ENCODE data around the gene INTS2.
"Not testable (repeated sequence)": the region's sequence is repeated elsewhere in the genome, so short reads cannot be mapped to it uniquely, and the experiment has no call there.

INTS2 gene

GRCh38 chr17:61895391-61895790 is 32.4 kb downstream of the INTS2 start:
- no peak for DNase-seq

DNA sequence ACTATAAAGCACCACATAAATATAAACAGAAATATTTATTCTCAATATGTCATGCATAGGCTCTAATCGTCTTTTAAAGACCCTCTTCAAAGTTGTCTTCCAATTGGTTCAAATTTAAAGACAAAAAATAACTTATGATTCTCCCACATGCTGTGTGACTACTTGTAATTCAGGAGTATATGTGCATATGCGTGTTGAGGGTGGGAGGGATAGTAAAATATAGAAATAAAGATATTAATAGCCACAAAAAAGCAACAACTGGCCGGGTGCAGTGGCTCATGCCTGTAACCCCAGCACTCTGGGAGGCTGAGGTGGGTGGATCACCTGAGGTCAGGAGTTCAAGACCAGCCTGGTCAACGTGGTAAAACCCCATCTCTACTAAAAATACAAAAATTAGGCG is 33.5 kb downstream of the INTS2 start:
- not testable (repeated sequence) for DNase-seq

GRCh38 chr17:61887733-61888132 is 40.0 kb downstream of the INTS2 start:
- not testable (repeated sequence) for DNase-seq

DNA sequence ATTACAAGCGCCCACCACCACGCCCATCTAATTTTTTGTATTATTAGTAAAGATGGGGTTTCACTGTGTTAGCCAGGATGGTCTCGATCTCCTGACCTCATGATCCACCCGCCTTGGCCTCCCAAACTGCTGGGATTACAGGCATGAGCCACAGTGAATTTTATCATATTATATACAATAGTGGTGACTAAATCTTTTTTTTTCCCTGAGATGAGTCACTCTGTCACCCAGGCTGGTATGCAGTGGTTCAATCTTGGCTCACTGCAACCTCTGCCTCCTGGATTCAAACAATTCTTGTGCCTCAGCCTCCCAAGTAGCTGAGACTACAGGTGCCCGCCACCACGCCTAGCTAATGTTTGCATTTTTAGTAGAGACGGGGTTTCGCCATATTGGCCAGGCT is 41.9 kb downstream of the INTS2 start:
- not testable (repeated sequence) for DNase-seq

DNA sequence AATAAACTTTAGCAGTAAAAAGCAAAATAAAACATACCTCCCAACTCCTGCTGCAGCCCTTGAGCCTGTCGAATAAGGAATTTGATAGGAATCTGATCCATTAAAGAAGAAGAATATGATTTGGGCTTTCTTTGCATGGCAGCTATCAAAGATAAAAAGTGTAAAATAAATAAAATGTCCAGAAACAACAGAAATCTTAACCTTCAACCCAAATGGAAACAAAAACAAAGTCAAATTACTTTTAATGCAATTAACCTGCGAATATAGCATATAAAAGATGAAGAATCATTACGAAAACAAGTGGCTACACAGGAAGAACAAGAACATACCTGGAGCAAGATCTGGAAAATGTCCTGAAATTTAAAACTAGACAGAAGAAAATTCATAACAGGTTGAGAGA is 42.9 kb downstream of the INTS2 start:
- DNase-seq: no peak

DNA sequence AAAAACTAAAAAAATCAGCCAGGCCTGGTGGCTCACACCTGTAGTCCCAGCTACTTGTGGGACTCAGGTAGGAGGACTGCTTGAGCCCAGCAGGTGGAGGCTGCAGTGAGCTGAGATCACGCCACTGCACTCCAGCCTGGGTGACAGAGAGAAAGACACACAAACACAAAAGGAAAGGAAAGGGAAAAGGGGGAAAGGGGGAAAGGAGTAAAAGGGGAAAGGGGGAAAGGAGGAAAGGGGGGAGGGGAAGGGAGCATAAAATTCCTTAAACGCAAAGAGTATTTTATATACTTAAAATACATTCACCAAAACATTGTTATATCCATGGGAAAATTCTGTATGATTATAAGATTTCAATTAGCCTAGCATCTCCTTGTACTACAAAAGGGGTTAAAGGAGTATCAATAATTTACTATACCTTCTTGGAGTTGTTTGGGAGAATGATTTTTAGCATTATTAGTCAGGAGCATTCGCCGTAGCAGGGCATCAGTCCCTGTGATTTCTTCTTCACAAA is 47.1 kb downstream of the INTS2 start:
- DNase-seq: no peak

- DNase-seq: no peak
Measured at GRCh38 chr17:61878984-61879612, 48.7 kb downstream of the INTS2 start.

DNA sequence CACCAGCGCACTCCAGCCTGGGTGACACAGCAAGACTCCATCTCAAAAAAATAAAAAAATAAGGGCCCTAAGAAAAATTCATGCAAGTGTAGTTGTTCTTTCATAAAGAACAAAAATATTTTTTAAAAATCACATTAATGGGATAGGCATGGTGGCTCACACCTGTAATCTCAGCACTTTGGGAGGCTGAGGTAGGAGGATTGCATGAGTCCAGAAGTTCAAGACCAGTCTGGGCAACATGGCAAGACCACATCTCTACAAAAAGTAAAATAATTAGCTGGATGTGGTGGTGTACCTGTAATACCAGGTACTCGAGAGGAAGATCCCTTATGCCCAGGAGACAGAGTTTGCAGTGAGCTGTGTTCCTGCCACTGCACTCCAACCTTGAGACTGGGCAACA is 49.3 kb downstream of the INTS2 start:
- no peak for DNase-seq

DNA sequence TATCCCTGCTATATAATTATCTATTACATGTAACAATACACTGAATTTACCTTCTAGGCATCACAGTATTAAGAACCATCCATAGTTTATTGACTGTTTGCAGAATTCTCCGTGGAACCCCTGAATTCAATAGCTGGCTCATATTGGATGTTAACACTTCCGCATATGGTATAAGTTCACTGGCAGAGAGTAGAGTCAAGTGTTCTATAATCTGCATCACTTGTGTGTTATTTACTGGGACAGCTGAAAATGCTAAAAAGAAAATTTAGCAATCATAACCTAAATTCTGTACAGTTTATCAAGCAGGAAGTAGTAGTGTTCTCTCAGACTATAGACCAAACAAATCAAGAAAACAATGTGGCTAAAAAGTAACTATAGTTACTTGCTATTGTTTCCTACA is 49.9 kb downstream of the INTS2 start:
- no peak for DNase-seq

- no peak for DNase-seq
Measured at GRCh38 chr17:61875804-61876203, 52.0 kb downstream of the INTS2 start.

GRCh38 chr17:61875285-61875684 is 52.5 kb downstream of the INTS2 start:
- DNase-seq: no peak

DNA sequence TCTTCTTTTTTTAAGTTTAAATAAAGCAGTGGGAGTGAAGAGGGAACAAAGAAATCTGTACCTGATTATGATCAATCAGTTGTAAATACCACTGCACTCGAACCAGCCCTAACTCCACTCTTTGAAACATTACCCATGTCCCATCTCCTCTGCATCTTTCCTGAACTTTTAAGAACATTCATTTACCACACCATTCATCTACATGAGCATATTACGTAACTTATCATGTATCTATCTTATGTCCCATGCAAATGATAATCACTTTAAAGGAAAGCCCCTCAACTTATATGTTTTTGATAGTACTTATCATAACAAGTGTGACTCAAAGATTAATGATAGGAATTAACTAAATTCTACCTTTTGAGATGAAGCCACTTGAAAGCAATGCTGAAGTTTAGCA is 53.7 kb downstream of the INTS2 start:
- no peak for DNase-seq

DNA sequence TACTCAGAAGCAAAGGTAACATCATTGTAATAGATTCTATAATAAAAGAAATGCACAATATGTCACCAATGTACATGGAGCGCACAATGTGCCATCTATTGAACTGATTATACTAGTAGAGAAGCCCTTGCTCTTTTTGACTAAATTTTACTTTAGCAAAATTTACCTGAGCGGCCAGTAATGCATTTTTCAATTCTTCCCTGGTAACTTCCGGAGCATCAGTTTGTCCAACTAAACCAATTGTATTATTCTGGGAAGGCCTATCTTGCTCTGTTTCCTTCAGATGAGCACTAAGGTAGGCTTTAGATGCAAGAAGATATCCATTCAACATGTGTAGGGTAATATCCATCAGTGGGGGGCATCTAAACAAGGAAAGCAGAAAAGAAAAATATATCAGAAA is 55.7 kb downstream of the INTS2 start:
- DNase-seq: no peak

DNA sequence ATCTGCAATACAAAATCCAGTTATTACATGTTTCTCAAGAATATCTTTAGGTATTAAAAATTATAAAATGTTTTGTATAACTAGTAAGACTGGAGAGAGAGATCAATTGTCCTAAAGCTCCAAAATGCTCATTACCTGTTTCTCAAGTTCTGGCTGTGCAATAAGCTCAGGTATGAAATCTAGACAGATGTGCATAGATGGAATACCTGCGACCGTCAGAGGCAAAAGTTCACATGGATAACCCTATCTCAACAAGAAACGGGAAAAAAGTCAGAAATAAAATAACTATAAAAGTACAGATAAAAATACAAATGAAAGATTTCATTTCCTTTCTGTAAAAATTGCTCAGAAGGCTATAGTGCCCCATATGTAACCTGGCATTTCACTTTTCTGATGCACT is 58.6 kb downstream of the INTS2 start:
- no peak for DNase-seq

DNA sequence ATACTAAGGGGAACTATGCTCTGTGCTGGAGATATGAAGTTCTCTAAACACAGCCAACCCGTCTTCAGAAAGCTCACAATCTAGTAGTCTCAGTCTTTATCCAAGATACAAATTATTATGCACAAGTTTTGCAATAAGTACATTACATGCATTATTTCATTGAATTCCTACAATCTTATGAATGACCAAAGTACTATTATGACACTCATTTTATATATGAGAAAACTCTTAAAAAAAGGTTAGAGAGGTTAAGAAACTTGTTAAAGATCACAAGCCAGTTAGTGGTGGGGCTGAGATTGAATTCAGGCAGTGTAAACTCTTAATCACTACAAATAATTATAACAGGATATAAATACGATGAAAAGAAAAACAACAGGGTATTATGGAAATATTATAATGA is 59.7 kb downstream of the INTS2 start:
- DNase-seq: no peak

DNA sequence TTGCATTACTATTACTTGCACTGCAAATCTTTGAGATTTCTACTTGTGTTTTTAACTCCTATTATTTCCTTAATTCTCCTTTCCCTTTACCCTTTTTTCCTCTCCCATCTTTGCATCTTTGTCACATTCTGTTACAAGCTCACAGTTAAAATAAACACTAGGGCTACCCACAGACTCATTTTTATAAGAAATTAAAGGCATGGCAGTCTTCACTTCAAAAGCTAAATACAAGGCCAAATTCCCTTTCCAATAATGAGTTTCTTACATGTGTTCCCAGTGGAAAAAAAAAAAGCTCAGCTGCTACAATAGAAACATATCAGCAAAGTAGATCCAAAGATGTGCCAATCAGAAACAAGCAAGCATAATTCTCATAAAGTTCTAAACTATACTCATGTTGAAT is 60.7 kb downstream of the INTS2 start:
- no peak for DNase-seq

GRCh38 chr17:61863801-61864126 is 64.0 kb downstream of the INTS2 start:
- no peak for DNase-seq

GRCh38 chr17:61862975-61863800 is 64.6 kb downstream of the INTS2 start, which contains the start of gene BRIP1:
Gene BRIP1 (minus strand): TSS chr17:61863528. CDS start chr17:61861539, 1,989 bp downstream.
- peak; percentile 90 to 97 (median 93) for DNase-seq

DNA sequence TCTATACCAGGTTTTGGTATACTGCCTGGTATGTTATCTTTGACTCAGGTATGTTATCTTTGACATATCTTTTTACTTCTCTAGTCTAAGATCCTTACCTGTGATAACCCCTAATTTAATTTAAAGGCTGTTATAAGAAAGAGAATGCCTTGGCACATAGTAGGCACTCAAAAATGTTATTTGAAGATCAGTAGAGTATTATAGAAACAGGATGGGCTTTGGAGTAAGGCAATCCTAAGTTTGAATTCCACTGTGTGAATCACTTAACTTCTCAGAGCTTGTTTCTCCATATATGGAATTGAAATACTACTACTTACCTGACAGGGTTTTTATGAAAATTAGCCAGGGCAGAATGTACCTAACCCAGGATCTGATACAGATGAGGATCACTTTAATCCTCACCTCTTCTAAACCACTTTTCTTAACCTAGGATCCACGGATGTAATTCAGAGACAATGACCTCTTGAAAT is 65.6 kb downstream of the INTS2 start:
- peak in 1 of 3 experiments; percentile 26 for DNase-seq

GRCh38 chr17:61860397-61860796 is 67.4 kb downstream of the INTS2 start:
- DNase-seq: not testable (repeated sequence)

- no peak for DNase-seq
Measured at GRCh38 chr17:61856035-61856434, 71.7 kb downstream of the INTS2 start.

DNA sequence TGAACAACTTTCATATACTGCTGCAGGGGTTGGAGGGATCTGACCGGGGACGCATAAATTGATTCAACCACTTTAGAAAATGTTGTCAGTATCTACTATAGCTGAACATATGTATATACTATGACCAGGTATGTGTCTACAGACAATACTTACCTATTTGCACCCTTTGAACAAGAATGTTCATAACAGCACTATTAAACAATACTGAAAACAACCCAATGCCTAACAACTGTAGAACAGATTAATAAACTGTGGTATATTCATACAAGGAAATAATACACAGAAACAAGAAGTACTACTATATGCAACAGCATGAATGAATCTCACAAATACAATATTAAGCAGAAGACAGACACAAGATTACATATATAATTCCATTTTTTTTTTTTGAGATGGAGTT is 74.9 kb downstream of the INTS2 start:
- no peak for DNase-seq

GRCh38 chr17:61849674-61850073 is 78.1 kb downstream of the INTS2 start:
- DNase-seq: no peak

DNA sequence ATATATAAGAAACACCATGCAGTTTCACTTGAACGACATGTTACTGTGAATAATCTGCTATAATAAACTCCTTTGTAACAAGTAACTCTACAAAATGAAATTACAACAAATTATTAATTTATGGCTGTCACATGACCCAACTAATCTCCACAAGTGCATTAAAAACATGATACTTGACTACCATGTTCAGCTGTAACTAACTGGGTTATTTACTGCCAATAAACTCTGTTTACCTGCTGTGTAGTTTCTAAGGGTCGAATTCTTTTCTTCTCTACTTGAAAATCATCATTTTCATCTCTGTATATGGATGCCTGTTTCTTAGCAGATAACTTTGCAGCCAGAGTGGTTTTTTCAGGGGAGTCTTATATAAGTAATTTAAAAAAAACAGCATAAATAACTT is 78.9 kb downstream of the INTS2 start:
- DNase-seq: no peak

All from NCI-H1417 (cell line).